Liver (tissue), 9 donors: ENCODE data around the gene SPECC1. TPM values are rescaled to one million over a fixed set of nuclear protein-coding genes. Genes with fewer than 3 reads are reported as not detected.

Experiments used
- DNase-seq: peaks from one replicate; pipeline ENCODE4 v3.0.0-alpha.2; 2017; ENCODE audit warnings: low spot score
- H3K27ac ChIP-seq, 2 donors: one replicate each; pipeline ENCODE4 v1.7.0; 2013; ENCODE audit warnings: inconsistent platforms in 2 of 2, low read length in 2 of 2, control low read depth in 1 of 2, low read depth in 1 of 2, mild to moderate bottlenecking in 1 of 2
- H3K27me3 ChIP-seq, 4 donors: one replicate each; pipeline versions ENCODE4 v1.6.1 to v1.7.0; 2013; ENCODE audit warnings: low read length in 3 of 4, inconsistent platforms in 1 of 4, mild to moderate bottlenecking in 1 of 4, moderate library complexity in 1 of 4; ENCODE audit not compliant: control insufficient read depth in 4 of 4, insufficient read depth in 4 of 4
- H3K36me3 ChIP-seq, 4 donors: one replicate each; pipeline versions ENCODE4 v1.6.1 to v1.7.0; 2013; ENCODE audit warnings: low read length in 3 of 4, mild to moderate bottlenecking in 3 of 4, low read depth in 1 of 4, moderate library complexity in 1 of 4; ENCODE audit not compliant: control insufficient read depth in 4 of 4, insufficient read depth in 3 of 4
- H3K4me1 ChIP-seq, 4 donors: one replicate each; pipeline versions ENCODE4 v1.6.1 to v1.7.0; 2013; ENCODE audit warnings: low read length in 3 of 4, mild to moderate bottlenecking in 3 of 4, moderate library complexity in 1 of 4; ENCODE audit not compliant: control insufficient read depth in 4 of 4, insufficient read depth in 4 of 4
- H3K4me3 ChIP-seq, 3 donors: one replicate each; pipeline versions ENCODE4 v1.6.1 to v1.7.0; 2013; ENCODE audit warnings: low read length in 3 of 3, control low read depth in 1 of 3, low read depth in 1 of 3, mild to moderate bottlenecking in 1 of 3
- H3K9ac ChIP-seq, 2 donors: one replicate each; pipeline ENCODE4 v1.7.0; 2013; ENCODE audit warnings: low read length in 2 of 2, mild to moderate bottlenecking in 2 of 2, moderate library complexity in 2 of 2, control low read depth in 1 of 2, low read depth in 1 of 2
- H3K9me3 ChIP-seq, 4 donors: one replicate each; pipeline versions ENCODE4 v1.6.1 to v1.7.0; 2013; ENCODE audit warnings: low read length in 3 of 4; ENCODE audit not compliant: control insufficient read depth in 4 of 4
- FOXA1 ChIP-seq: IDR thresholded peaks from 2 replicates; pipeline ENCODE4 v1.6.1; 2016; ENCODE audit warnings: antibody characterized with exemption
- GABPA ChIP-seq, 2 donors: IDR thresholded peaks in 1 of 2; conservative IDR thresholded peaks in 1 of 2; 2 replicates each; pipeline ENCODE4 v1.6.1; 2016; ENCODE audit warnings: antibody characterized with exemption in 2 of 2, mild to moderate bottlenecking in 1 of 2, moderate library complexity in 1 of 2
- HNF4G ChIP-seq: IDR thresholded peaks from 2 replicates; pipeline ENCODE4 v1.6.1; 2016; ENCODE audit warnings: antibody characterized with exemption
- JUND ChIP-seq, 2 donors: IDR thresholded peaks; 2 replicates each; pipeline ENCODE4 v1.6.1; 2016; ENCODE audit warnings: antibody characterized with exemption in 2 of 2
- MAX ChIP-seq: IDR thresholded peaks from 2 replicates; pipeline ENCODE4 v1.6.1; 2016; ENCODE audit warnings: antibody characterized with exemption
- NR2F2 ChIP-seq: IDR thresholded peaks from 2 replicates; pipeline ENCODE4 v1.6.1; 2016; ENCODE audit warnings: antibody characterized with exemption
- REST ChIP-seq: IDR thresholded peaks from 2 replicates; pipeline ENCODE4 v1.6.1; 2016; ENCODE audit warnings: antibody characterized with exemption, mild to moderate bottlenecking
- RXRA ChIP-seq, 2 donors: IDR thresholded peaks; 2 replicates each; pipeline ENCODE4 v1.6.1; 2017 to 2018; ENCODE audit warnings: antibody characterized with exemption in 2 of 2, mild to moderate bottlenecking in 1 of 2
- SP1 ChIP-seq: IDR thresholded peaks from 2 replicates; pipeline ENCODE4 v1.6.1; 2018; ENCODE audit warnings: antibody characterized with exemption, mild to moderate bottlenecking
- YY1 ChIP-seq: IDR thresholded peaks from 2 replicates; pipeline ENCODE4 v1.6.1; 2016; ENCODE audit warnings: antibody characterized with exemption, mild to moderate bottlenecking
- WGBS: extraction: QIAGEN DNeasy Blood & Tissue Kit; methylation state at CpG from one replicate; pipeline ENCODE4 v1.1.7; 2013; 5-methylcytosine and 5-hydroxymethylcytosine counted together
- polyA plus RNA-seq, 2 donors: library from polyadenylated mRNA; stranded (reverse) in 1 of 2; unstranded in 1 of 2; fragments of 200-250 nt in 1 of 2; fragments of >200 nt in 1 of 2; fragmentation: Nextera tagmentation in 1 of 2; extraction: Ambion mirVana in 1 of 2; gene quantifications; one replicate each; pipeline versions ENCODE4 v1.2.1 to v1.2.3, GENCODE V29; 2013 to 2015
- total RNA-seq, 2 donors: library from RNA; depleted of rRNA; stranded (reverse); fragments of >200 nt; gene quantifications; one replicate each; pipeline ENCODE4 v1.2.3, GENCODE V29; 2014
- TF ChIP-seq, protein P1 (sequence below): IDR thresholded peaks from 2 replicates; pipeline ENCODE4 v1.6.1; 2016; ENCODE audit warnings: antibody characterized with exemption
- donor health status: healthy.
- donor health status: healthy.
- donor health status: healthy.
- donor health status: healthy.
- donor health status: healthy.

SPECC1 gene
- total and polyA plus RNA-seq, 4 donors, result 0.36 to 70.3 (median 1.8) TPM

GRCh38 chr17:19973156-19973555, 36.0 kb upstream of the SPECC1 start (continued):
- TF ChIP-seq REST, result no peak
- TF ChIP-seq YY1, result no peak
- TF ChIP-seq, protein P1, sequence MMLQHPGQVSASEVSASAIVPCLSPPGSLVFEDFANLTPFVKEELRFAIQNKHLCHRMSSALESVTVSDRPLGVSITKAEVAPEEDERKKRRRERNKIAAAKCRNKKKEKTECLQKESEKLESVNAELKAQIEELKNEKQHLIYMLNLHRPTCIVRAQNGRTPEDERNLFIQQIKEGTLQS, result no peak
- TF ChIP-seq GABPA (IDR thresholded peaks at IDR 0.05 in 1 of 2, conservative IDR thresholded peaks at IDR 0.05 in 1 of 2), result no peak
- TF ChIP-seq SP1, result no peak

GRCh38 chr17:19975601-19976000, 33.6 kb upstream of the SPECC1 start:
- H3K27me3 ChIP-seq, result no peaks in the 10 kb centered on the region
- H3K27ac ChIP-seq, result no peak overlapping the region
- no peak overlapping the region for H3K9ac ChIP-seq
- 73% methylated on average over 3 of the region's 3 CpGs for WGBS
- no peak for DNase-seq
- peaks cover 0 to 1% (median 0%) of the 10 kb centered on the region in 4 donors for H3K36me3 ChIP-seq
- H3K9me3 ChIP-seq, result no peaks in the 10 kb centered on the region
- H3K4me1 ChIP-seq, result peaks cover 7 to 19% (median 13%) of the 10 kb centered on the region in 4 donors
- no peak for TF ChIP-seq JUND (IDR thresholded peaks at IDR 0.05)
- TF ChIP-seq SP1, result no peak
- TF ChIP-seq NR2F2, result no peak
- no peak for TF ChIP-seq MAX
- TF ChIP-seq FOXA1, result no peak
- no peak overlapping the region for H3K4me3 ChIP-seq

- no peaks in the 10 kb centered on the region for H3K9me3 ChIP-seq
- DNase-seq, result peak; percentile 97
- TF ChIP-seq RXRA (IDR thresholded peaks at IDR 0.05) (peak; percentile 6 to 47), GABPA (IDR thresholded peaks at IDR 0.05 in 1 of 2, conservative IDR thresholded peaks at IDR 0.05 in 1 of 2) (peak; percentile 33 to 84), MAX (peak; percentile 46), YY1 (peak; percentile 96), REST (peak; percentile 15), NR2F2 (no peak), SP1 (peak; percentile 61), HNF4G (no peak)
- peak within 1 kb of the TSS; percentile 89 to 91 for H3K27ac ChIP-seq
- no peaks in the 10 kb centered on the region for H3K27me3 ChIP-seq
- no peaks in the 10 kb centered on the region for H3K36me3 ChIP-seq
- under 1% methylated on average over 75 of the region's 75 CpGs for WGBS
- H3K9ac ChIP-seq, result peak within 1 kb of the TSS; percentile 26 to 89
- H3K4me3 ChIP-seq, result peak within 1 kb of the TSS; percentile 82 to 98 (median 94)
- H3K4me1 ChIP-seq, result peaks cover 7 to 19% (median 13%) of the 10 kb centered on the region in 4 donors
Observed at GRCh38 chr17:19977293-19978208, 31.6 kb upstream of the SPECC1 start, which contains the start of gene AKAP10. TSS of gene AKAP10 (minus strand) at chr17:19977828. CDS start at chr17:19977679, 149 bp downstream.
